K562 (cell line): ENCODE results near the gene NUBP2. TPM values are rescaled to one million over a fixed set of nuclear protein-coding genes. Genes with fewer than 3 reads are reported as not detected.
A peak's percentile ranks its signal among the peaks of the same experiment; 100 is the strongest.

ENCODE experiments used
- CHCHD3 ChIP-seq: fragments of 250-450 bp; sonication (Bioruptor Pico); IDR thresholded peaks from 2 replicates; pipeline ENCODE4 v2.1.2; 2022; ENCODE audit warnings: mild to moderate bottlenecking
- E2F3 ChIP-seq: fragments of 250-450 bp; sonication (Bioruptor Pico); IDR thresholded peaks from 2 replicates; pipeline ENCODE4 v1.4.0; 2020; ENCODE audit warnings: mild to moderate bottlenecking
- FIP1L1 ChIP-seq: fragments of 200-400 bp; formaldehyde crosslinking; IDR thresholded peaks from 2 replicates; pipeline ENCODE4 v1.6.1; 2018; ENCODE audit warnings: mild to moderate bottlenecking, low read depth, low read length; ENCODE audit not compliant: poor library complexity, severe bottlenecking
- FOSL1 ChIP-seq: fragments of 200-800 bp; sonication (Bioruptor generic); conservative IDR thresholded peaks from 2 replicates; pipeline ENCODE4 v1.6.1; 2016; ENCODE audit warnings: missing genetic modification characterization, missing compliant biosample characterization
- HCFC1 ChIP-seq: IDR thresholded peaks from 2 replicates; pipeline ENCODE4 v1.6.1; 2012; ENCODE audit warnings: low read depth, low read length, improper control_type of control experiment
- LCOR ChIP-seq: sonication (generic); formaldehyde crosslinking; IDR thresholded peaks from 2 replicates; pipeline ENCODE4 v1.8.0; 2022; ENCODE audit warnings: mild to moderate bottlenecking, missing genetic modification reagents
- NCOA1 ChIP-seq: fragments of 450-650 bp; IDR thresholded peaks from 2 replicates; pipeline ENCODE4 v1.6.1; 2016; ENCODE audit warnings: low read depth
- TEAD1 ChIP-seq, 2 experiments: fragments of 450-650 bp in 1 of 2; sonication (generic) in 1 of 2; formaldehyde crosslinking; IDR thresholded peaks; 2 replicates each; pipeline versions ENCODE4 v1.4.0 to v1.8.0; 2020 to 2022; ENCODE audit warnings: mild to moderate bottlenecking in 2 of 2, missing genetic modification reagents in 1 of 2
- THRA ChIP-seq: fragments of 450-650 bp; IDR thresholded peaks from 2 replicates; pipeline ENCODE4 v1.6.1; 2017; ENCODE audit warnings: mild to moderate bottlenecking, moderate library complexity
- ZBTB17 ChIP-seq: fragments of 450-650 bp; formaldehyde crosslinking; IDR thresholded peaks from 2 replicates; pipeline ENCODE4 v1.4.0; 2020; ENCODE audit warnings: mild to moderate bottlenecking
- ZNF197 ChIP-seq: fragments of 200-800 bp; sonication (Bioruptor generic); IDR thresholded peaks from 2 replicates; pipeline ENCODE4 v1.6.1; 2016; ENCODE audit warnings: low read depth, missing genetic modification characterization, missing compliant biosample characterization
- ZNF277 ChIP-seq: fragments of 250-450 bp; sonication (Bioruptor Pico); IDR thresholded peaks from 2 replicates; pipeline ENCODE4 v1.8.0; 2022; ENCODE audit warnings: inconsistent platforms, mild to moderate bottlenecking, moderate library complexity, borderline replicate concordance
- ZNF318 ChIP-seq, 2 experiments: fragments of 450-650 bp; IDR thresholded peaks; 2 replicates each; pipeline ENCODE4 v1.6.1; 2016; ENCODE audit warnings: mild to moderate bottlenecking in 2 of 2, borderline replicate concordance in 1 of 2, low read depth in 1 of 2, moderate library complexity in 1 of 2
- ZNF77 ChIP-seq: fragments of 250-450 bp; sonication (Bioruptor Pico); IDR thresholded peaks from 2 replicates; pipeline ENCODE4 v1.5.0; 2020
- polyA plus RNA-seq, 8 experiments: library from polyadenylated mRNA; depleted of rRNA in 4 of 8; stranded (reverse) in 5 of 8; unstranded in 3 of 8; fragments of >200 nt; fragmentation: Nextera tagmentation in 2 of 8; fragmentation: Illumina TruSeq in 1 of 8; extraction: Ambion mirVana in 2 of 8; extraction: Trizol in 1 of 8; gene quantifications; 2 replicates each; pipeline versions ENCODE4 v1.2.1 to v1.2.3, GENCODE V29; 2011 to 2014; ENCODE audit warnings: inconsistent platforms in 1 of 8, missing spikeins in 1 of 8
- total RNA-seq, 7 experiments: library from RNA; depleted of rRNA in 6 of 7; stranded (reverse); fragments of >200 nt in 6 of 7; fragmentation: Illumina TruSeq in 2 of 7; extraction: Trizol in 2 of 7; gene quantifications; 2 replicates each; pipeline versions ENCODE4 v1.2.1 to v1.2.3, GENCODE V29; 2011 to 2021; ENCODE audit warnings: low replicate concordance in 1 of 7

Gene NUBP2
- total and polyA plus RNA-seq, 9 of the 15 experiments (the other 6 are each of a cell fraction or from before 2014, with no cell fraction given): 1.8 to 115 (median 24.0) TPM

GRCh38 chr16:1826691-1827573, 44.2 kb downstream of the NUBP2 start, which contains the start of the genes FAHD1 and HAGH (continued):
- TF ChIP-seq FOSL1 (tag) (0 out of 2 replicates have a peak, but pooled peaks have one; percentile 27), FIP1L1 (peak; percentile 56), ZNF277 (no peak), CHCHD3 (CRISPR knock-in tag) (no peak), LCOR (CRISPR knock-in tag) (peak; percentile 84), NCOA1 (0 out of 2 replicates have a peak, but pooled peaks have one; percentile 22), ZNF77 (CRISPR knock-in tag) (no peak), HCFC1 (peak; percentile 77), THRA (no peak), TEAD1 (CRISPR knock-in tag; IDR thresholded peaks at IDR 0.05) (peak; percentile 43 to 90; a peak in 2 of 4 replicates), E2F3 (peak; percentile 34; the same call in 1 of the 2 replicates), ZNF318 (IDR thresholded peaks at IDR 0.05; ENCODE audit: borderline replicate concordance in 1 of 2, low read depth in 1 of 2) (no peak), ZNF197 (CRISPR knock-in tag) (no peak), ZBTB17 (CRISPR knock-in tag) (peak; percentile 67)
